Retinal pigment epithelial cell (primary cell): Measurements from ENCODE around the gene SOS1.

Experiments
- DNase-seq: peaks from one replicate; pipeline ENCODE4 v3.0.0-alpha.2; 2010; ENCODE audit warnings: low read depth
- H3K4me3 ChIP-seq: 2 replicates; pipeline ENCODE4 v1.5.1; 2011; ENCODE audit warnings: mild to moderate bottlenecking, low read length, control low read depth, moderate library complexity
- TF ChIP-seq, protein P1 (sequence below): conservative IDR thresholded peaks from 2 replicates; pipeline ENCODE4 v1.5.1; 2011; ENCODE audit warnings: low read depth, low read length, control low read depth, inconsistent platforms

The SOS1 gene

DNA sequence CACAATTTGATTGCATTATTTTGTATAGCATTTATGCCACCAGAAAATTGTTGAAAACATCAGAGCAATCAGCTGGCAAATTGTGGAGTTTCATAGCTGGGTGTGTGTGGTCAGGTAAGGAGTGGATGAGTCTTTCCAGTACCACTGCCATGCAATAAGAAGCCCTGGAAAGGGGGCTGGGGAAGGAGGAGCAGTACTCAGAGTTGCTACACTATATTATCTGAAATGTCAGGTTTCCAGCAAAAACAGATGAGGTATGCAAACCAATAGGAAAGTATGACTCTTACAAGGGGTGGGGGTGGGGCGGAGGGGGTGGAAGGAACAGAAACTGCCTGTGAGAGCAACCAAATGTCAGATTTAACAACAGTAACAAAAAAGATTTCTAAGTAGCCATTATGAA, 112.2 kb downstream of the SOS1 start:
- no peak for DNase-seq
- TF ChIP-seq, protein P1, sequence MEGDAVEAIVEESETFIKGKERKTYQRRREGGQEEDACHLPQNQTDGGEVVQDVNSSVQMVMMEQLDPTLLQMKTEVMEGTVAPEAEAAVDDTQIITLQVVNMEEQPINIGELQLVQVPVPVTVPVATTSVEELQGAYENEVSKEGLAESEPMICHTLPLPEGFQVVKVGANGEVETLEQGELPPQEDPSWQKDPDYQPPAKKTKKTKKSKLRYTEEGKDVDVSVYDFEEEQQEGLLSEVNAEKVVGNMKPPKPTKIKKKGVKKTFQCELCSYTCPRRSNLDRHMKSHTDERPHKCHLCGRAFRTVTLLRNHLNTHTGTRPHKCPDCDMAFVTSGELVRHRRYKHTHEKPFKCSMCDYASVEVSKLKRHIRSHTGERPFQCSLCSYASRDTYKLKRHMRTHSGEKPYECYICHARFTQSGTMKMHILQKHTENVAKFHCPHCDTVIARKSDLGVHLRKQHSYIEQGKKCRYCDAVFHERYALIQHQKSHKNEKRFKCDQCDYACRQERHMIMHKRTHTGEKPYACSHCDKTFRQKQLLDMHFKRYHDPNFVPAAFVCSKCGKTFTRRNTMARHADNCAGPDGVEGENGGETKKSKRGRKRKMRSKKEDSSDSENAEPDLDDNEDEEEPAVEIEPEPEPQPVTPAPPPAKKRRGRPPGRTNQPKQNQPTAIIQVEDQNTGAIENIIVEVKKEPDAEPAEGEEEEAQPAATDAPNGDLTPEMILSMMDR = no peak
- H3K4me3 ChIP-seq = no peak overlapping the region

DNA sequence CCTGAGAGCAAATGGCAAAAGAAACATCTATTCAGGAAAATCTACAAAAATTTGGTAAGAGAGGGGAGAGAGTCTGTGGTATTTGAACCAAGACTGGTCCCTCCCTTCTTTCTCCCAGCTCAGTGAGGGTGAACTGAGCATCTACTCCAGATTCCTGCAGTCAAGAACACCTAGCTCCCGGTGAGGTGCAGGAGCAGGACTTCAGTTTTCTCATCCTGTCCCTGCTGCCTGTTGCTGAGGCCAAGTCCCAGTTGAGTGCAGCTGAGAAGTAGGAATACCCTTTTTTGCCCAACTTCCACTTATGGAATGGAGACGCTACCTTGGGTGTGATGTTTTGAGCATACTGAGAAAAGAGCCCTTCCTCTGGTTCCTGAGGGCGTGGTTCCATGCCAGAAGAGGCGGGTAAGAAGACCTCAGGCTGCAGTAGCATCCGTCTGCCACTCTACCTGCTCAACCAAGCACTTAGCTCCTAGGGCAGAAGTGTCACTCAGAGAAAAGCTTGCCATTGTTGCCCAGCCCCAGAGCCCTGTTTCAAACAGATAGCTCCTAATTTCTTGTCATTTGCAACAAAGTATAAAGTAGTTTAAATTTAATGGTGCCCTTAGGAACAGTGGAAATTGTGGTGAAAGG, 112.9 kb downstream of the SOS1 start:
- no peak overlapping the region for H3K4me3 ChIP-seq
- TF ChIP-seq, protein P1 = no peak
- DNase-seq = no peak

DNA sequence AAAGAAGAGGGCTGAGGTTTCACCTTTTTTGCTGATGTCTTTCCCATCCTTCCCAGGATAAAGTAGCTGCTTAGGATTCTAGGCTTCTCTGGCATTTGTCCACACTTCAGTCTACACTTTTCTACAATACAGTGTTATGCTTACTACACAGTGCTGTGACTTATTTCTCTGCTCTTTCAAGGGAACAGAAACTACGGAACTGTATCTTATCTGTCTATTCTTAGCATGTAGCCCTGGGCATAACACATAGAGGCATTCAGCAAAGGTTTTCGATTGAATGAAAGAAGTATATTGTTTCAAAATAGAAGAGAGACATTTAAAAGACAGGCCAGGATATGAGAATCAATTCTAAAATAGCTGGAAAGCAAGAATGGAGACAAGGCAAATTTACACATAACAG, 120.3 kb downstream of the SOS1 start:
- no peak for DNase-seq
- H3K4me3 ChIP-seq = no peak overlapping the region
- TF ChIP-seq, protein P1 = no peak

DNA sequence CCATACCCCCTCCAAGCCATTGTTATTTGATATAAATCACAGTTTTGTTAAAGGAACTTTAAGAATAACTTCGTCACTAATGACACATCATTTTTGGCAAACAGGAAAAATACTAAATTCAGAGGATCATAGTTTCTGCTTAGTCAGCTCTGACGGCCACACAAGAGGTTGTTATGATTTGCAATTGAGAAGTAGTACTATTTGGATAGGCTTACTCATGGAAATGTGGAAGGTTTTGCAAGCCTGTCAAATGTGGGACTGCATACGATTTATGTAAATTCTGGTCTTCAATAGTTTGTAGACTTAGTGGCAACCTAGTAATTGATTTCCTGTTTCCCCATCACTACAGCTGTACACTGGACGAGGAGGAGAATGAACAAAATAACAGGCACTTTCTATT, 123.1 kb downstream of the SOS1 start:
- peak; percentile 29 for DNase-seq
- TF ChIP-seq, protein P1 = no peak
- H3K4me3 ChIP-seq = no peak overlapping the region

DNA sequence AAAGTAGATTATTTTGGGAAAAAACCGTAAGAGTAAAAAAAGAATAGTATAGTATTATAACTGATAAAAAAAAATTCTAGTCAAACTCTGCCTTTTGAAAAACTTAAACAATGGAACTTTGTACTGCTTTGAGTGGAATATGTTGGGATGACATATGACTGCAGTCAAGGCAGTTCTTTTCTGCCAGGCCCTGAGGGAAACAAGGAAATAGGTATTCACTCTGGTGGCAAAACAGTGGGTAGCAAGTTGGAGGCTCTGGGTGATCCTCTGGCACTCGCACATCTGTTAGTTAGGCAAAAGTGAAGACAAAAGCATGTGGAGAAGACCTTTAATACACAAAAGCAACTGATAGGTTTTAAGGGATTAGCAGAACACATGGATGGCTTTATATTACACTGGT, 129.0 kb downstream of the SOS1 start:
- no peak overlapping the region for H3K4me3 ChIP-seq
- no peak for DNase-seq
- TF ChIP-seq, protein P1 = no peak

DNA sequence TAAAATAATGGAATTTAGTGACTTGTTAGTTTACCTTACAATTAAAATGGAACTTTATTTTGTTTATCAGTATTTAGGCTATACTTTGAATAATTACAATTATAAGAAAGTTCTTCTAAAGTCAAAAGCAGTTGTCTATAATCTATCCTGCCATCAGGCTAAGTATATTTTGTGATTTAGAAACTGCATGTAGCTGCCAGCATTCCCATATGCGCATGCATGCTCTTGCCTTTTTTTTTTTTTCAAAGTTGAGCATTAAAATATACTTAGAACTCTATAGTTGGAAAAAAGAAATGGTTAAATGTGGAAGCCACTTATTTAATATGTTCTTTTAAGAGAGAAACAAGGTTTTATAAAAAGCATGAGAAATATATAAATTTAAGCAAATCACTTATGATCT, 132.1 kb downstream of the SOS1 start:
- TF ChIP-seq, protein P1 = no peak
- no peak for DNase-seq

DNA sequence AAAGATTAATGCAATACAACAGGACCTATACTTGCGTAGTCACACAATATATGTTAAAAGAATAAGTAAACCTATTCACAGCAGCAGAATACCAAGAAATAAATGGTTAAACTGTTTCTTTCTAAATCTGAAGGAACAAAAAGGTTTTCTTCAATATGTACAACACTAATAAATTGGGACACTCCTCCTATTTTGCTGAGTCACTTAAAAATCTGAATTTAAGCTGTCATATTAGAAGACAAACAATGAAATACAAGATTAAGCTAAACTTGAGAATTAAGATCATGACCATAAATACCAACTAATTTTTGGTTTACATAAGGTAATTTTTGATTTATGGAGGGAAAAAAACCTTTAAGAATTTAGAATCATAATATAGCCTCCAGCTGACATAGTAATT, 138.4 kb downstream of the SOS1 start:
- TF ChIP-seq, protein P1 = no peak
- no peak for DNase-seq

More for the DNA sequence above, 132.1 kb downstream of the SOS1 start:
- H3K4me3 ChIP-seq = no peak overlapping the region

More for the DNA sequence above, 138.4 kb downstream of the SOS1 start:
- H3K4me3 ChIP-seq = no peak overlapping the region
